Right atrium auricular region (tissue), 2 donors: ENCODE measurements around the gene LRRC45. TPM values are rescaled to one million over a fixed set of nuclear protein-coding genes. Genes with fewer than 3 reads are reported as not detected.

ENCODE experiments used
- DNase-seq: peaks from one replicate; pipeline ENCODE4 v3.0.0-alpha.2; 2019; ENCODE audit warnings: low spot score
- H3K27ac ChIP-seq, 2 donors: fragments of 200-600 bp; sonication (generic); 1 replicate in 1 of 2; 2 replicates in 1 of 2; pipeline ENCODE4 v1.5.1; 2016 to 2019
- H3K27me3 ChIP-seq, 2 donors: fragments of 200-600 bp; sonication (generic); one replicate each; pipeline versions ENCODE4 v1.5.1 to v1.6.0; 2017 to 2019
- H3K36me3 ChIP-seq: fragments of 200-600 bp; sonication (generic); one replicate; pipeline ENCODE4 v1.5.1; 2016
- H3K4me1 ChIP-seq, 2 donors: fragments of 200-600 bp; sonication (generic); one replicate each; pipeline versions ENCODE4 v1.5.1 to v1.6.0; 2017 to 2019
- H3K4me3 ChIP-seq, 2 donors: fragments of 200-600 bp; sonication (generic); 1 replicate in 1 of 2; 2 replicates in 1 of 2; pipeline ENCODE4 v1.5.1; 2017 to 2019; ENCODE audit warnings: mild to moderate bottlenecking in 1 of 2, moderate library complexity in 1 of 2
- H3K9me3 ChIP-seq, 2 donors: fragments of 200-600 bp; sonication (generic); one replicate each; pipeline ENCODE4 v1.5.1; 2019
- total RNA-seq, 2 donors: library from RNA; depleted of rRNA; stranded (reverse); fragments of >200 nt; gene quantifications; one replicate each; pipeline ENCODE4 v1.1.0, GENCODE V29; 2016
- TF ChIP-seq, protein P1 (sequence below), 2 donors: fragments of 200-600 bp; sonication (generic); IDR thresholded peaks; one replicate each; pipeline ENCODE4 v1.5.1; 2019; ENCODE audit warnings: antibody characterized with exemption in 2 of 2

The LRRC45 gene
- total RNA-seq, 2 donors from 2014 or later = 4.7 to 4.9 TPM

DNA sequence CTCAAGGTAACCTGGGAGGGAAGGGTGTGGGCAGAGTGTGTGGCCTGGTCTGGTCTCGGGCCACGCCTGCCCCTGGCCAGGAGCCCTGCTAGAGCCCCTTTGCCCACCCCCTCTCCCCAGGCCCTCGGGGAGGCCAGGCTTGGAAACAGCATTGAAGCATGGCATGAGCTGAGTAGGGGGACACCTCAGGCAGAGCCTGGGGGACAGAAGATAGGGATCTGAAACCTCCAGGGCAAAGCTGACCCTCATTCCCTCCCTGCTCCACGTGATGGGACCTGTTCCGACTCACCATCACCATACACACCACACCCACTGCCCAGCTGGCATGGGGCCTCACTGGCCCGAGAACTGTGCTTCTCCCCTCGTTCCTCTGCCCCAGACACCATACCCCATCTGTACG is 26.0 kb downstream of the LRRC45 start:
- Histone ChIP-seq H3K4me3 (no peak overlapping the region), H3K27ac (no peak overlapping the region), H3K36me3 (peaks cover 22% of the 10 kb centered on the region), H3K27me3 (no peaks in the 10 kb centered on the region), H3K4me1 (peaks cover 0 to 32% of the 10 kb centered on the region in 2 donors), H3K9me3 (no peaks in the 10 kb centered on the region)
- DNase-seq = no peak
- TF ChIP-seq, protein P1, sequence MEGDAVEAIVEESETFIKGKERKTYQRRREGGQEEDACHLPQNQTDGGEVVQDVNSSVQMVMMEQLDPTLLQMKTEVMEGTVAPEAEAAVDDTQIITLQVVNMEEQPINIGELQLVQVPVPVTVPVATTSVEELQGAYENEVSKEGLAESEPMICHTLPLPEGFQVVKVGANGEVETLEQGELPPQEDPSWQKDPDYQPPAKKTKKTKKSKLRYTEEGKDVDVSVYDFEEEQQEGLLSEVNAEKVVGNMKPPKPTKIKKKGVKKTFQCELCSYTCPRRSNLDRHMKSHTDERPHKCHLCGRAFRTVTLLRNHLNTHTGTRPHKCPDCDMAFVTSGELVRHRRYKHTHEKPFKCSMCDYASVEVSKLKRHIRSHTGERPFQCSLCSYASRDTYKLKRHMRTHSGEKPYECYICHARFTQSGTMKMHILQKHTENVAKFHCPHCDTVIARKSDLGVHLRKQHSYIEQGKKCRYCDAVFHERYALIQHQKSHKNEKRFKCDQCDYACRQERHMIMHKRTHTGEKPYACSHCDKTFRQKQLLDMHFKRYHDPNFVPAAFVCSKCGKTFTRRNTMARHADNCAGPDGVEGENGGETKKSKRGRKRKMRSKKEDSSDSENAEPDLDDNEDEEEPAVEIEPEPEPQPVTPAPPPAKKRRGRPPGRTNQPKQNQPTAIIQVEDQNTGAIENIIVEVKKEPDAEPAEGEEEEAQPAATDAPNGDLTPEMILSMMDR (IDR thresholded peaks at IDR 0.05) = no peak

DNA sequence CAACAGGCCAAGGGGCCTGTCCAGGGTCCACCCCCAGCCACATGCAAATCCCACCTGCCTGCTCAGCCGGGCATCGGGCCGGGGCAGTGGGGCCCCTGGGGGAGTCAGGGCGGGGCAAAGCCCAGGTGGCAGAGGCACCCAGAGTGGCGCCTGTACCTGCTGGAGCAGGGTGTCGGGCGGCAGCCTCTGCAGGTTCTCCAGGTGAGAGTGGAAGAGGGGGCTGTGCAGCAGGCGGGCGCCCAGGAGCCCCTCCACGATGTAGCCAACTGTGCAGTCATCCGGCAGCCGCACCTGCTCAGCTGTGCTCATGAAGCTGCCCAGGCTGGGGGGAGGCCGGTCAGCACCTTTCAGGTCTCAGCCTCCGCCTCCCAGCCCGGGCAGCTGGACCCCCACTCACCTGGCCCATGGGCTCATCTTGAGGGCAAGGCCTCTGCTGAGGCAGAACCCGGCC is 26.4 kb downstream of the LRRC45 start:
- no peak for DNase-seq
- H3K27ac ChIP-seq = no peak overlapping the region
- TF ChIP-seq, protein P1 (IDR thresholded peaks at IDR 0.05) = no peak
- peaks cover 26% of the 10 kb centered on the region for H3K36me3 ChIP-seq
- no peak overlapping the region for H3K4me3 ChIP-seq
- peaks cover 0 to 32% of the 10 kb centered on the region in 2 donors for H3K4me1 ChIP-seq
- H3K9me3 ChIP-seq = no peaks in the 10 kb centered on the region
- no peaks in the 10 kb centered on the region for H3K27me3 ChIP-seq

DNA sequence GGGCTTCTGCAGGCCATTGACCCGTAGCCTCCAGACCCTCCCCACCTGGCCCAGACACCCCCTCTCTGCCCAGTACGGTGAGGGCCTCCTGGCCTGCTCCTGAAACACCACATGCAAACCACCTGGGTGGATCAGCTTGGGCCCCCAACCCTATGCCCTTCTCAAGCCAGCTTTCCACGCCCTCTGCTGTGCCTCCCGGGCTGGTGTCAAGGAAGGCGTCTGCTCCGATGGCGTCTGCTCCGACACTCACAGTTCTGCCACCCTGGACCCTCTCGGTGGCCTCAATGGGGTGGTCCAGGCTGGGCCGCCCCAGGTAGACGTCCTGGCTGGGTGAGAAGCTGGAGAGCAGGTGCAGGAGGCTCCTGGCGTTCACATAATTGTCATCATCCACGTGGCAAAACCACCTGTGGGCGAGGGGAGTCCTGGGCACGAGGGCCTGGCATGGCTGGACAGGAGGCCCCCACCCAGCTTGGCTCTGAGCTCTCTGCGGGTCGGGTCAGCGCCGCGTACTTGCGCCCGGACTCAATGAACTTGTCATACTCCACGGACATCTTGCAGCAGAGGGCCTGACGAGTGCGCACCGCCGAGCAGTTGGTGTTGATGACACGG is 27.2 kb downstream of the LRRC45 start:
- Histone ChIP-seq H3K4me3 (peak overlapping the region; percentile 83 to 87), H3K36me3 (peaks cover 33% of the 10 kb centered on the region)
- DNase-seq = no peak

DNA sequence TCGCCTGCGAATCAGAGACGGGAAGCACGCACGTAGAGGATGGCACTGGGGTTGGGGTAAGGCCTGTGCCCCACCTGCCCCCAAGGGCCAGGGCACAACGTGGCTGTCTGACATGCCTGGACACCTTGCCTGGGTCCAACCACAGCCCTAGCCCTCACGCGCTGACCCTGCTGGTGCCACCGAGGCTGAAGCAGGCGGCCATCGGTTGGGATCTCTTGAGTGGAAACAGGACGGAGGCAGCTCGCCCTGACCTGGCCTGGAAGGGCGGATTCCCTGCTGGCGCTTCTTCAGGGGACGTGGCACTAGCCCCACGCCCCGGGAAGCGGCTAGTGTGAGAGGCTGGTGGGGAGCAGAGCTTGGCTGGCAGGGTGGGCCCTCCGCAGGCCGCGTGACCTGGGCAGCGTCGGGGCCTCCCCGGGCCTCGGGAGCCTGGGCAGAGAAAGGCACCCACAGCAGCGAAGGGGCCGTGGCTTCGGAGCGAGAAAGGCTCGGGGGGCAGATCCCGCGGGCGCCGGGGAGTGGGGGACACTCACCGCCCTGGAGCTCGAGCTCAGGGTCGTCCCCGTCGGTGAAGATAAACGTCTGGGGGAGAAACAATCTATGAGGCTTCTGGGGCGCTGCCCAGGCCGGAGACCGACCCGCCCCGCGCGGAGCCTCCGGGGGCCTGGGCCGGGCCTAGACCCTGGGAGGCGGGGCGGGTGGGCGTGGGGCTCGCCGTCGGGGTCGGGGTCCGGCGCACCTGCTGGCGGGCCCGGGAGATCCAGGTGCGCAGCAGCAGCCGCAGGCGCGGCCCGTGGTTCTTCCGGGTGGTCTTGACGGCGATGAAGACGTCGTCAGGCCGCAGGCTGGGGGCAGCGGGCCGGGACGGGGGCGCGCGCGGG is 27.9 kb downstream of the LRRC45 start:
- H3K9me3 ChIP-seq = no peaks in the 10 kb centered on the region
- peak overlapping the region; percentile 53 to 59 for H3K27ac ChIP-seq
- peaks cover 0 to 32% of the 10 kb centered on the region in 2 donors for H3K4me1 ChIP-seq
- H3K36me3 ChIP-seq = peaks cover 41% of the 10 kb centered on the region
- H3K27me3 ChIP-seq = no peaks in the 10 kb centered on the region
- no peak for DNase-seq
- H3K4me3 ChIP-seq = peak overlapping the region; percentile 83 to 87
- TF ChIP-seq, protein P1 (IDR thresholded peaks at IDR 0.05) = no peak

More for the DNA sequence above, 27.2 kb downstream of the LRRC45 start:
- Histone ChIP-seq H3K27me3 (no peaks in the 10 kb centered on the region), H3K27ac (no peak overlapping the region), H3K9me3 (no peaks in the 10 kb centered on the region), H3K4me1 (peaks cover 0 to 32% of the 10 kb centered on the region in 2 donors)
- TF ChIP-seq, protein P1 (IDR thresholded peaks at IDR 0.05) = no peak

DNA sequence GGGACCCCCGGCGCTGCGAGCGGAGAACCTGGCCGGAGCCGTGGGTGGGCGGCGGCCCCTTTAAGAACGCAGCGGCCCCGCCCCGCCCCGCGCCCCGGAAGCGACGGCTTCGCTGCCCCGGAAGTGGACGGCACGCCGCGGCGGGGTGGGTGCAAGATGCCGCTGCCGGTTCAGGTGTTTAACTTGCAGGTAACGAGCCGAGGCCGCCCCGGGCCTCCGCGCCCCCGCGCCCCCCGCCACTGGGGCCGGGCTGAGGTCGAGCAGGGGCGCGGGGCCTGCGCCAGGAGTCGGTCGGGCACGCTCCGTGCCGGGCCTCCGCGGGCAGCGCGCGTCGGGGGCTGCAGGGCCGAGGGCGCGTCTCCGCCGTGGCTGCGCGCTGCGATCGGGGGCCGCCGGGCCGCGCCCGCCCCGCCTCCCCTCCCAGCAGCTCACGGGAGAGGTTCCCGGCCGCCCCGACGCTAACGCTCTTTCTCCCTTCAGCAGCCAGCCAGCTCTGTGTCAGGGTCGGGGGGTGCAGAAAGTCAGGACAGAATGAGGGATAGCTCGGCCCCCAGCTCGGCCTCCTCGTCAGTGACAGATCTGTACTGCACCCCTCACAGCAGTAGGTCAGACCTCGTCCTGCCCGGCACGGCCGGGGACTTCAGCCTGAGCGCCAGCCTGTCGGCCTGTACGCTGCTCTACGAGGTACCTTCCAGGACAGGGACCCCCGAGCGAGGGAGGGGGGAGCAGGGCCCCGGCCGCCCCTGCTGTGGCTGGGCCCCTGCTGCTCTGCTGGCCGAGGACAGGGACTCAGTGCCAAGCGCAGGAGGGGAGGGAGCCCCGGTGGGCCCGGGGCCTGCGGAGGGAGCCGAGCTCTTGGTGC is 28.9 kb downstream of the LRRC45 start, which contains the start of the genes GPS1 and RFNG:
GPS1 (plus strand) TSS at position 123 of the 862 bp plus-strand sequence; CDS start at position 157, 34 bp downstream.
RFNG (minus strand) TSS at position 36 of the 862 bp plus-strand sequence. CDS start 45 bp downstream, outside the sequence.
- H3K27me3 ChIP-seq = no peaks in the 10 kb centered on the region
- H3K27ac ChIP-seq = peak within 1 kb of the TSS; percentile 53 to 59
- TF ChIP-seq, protein P1 (IDR thresholded peaks at IDR 0.05) = no peak
- H3K4me1 ChIP-seq = peaks cover 0 to 32% of the 10 kb centered on the region in 2 donors
- peaks cover 51% of the 10 kb centered on the region for H3K36me3 ChIP-seq
- peak within 1 kb of the TSS; percentile 83 to 87 for H3K4me3 ChIP-seq
- no peaks in the 10 kb centered on the region for H3K9me3 ChIP-seq
- DNase-seq = no peak
